ENCODE data around the gene KLK13.

DNA sequence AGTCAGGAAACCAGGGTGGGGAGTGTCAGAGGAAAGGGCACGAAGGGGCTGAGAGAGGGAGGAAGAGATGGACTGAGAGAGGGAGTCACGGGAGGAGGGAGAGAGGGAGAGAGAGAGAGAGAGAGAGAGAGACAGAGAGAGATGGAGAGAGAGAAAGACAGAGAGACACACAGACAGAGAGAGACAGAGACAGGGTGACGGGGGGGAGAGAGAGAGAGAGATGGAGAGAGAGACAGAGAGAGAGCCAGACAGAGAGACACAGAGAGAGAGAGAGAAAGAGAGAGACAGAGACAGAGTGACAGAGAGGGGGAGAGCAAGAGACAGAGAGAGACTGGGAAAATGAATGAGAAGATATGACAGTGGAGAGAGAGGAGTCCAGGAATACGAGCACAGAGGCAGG lies 18.3 kb upstream of the KLK13 start:
- TF ChIP-seq, protein P1, sequence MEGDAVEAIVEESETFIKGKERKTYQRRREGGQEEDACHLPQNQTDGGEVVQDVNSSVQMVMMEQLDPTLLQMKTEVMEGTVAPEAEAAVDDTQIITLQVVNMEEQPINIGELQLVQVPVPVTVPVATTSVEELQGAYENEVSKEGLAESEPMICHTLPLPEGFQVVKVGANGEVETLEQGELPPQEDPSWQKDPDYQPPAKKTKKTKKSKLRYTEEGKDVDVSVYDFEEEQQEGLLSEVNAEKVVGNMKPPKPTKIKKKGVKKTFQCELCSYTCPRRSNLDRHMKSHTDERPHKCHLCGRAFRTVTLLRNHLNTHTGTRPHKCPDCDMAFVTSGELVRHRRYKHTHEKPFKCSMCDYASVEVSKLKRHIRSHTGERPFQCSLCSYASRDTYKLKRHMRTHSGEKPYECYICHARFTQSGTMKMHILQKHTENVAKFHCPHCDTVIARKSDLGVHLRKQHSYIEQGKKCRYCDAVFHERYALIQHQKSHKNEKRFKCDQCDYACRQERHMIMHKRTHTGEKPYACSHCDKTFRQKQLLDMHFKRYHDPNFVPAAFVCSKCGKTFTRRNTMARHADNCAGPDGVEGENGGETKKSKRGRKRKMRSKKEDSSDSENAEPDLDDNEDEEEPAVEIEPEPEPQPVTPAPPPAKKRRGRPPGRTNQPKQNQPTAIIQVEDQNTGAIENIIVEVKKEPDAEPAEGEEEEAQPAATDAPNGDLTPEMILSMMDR (IDR thresholded peaks at IDR 0.05): no peak
- no peak for TF ChIP-seq POLR2A (IDR thresholded peaks at IDR 0.05)

Data from thyroid gland (tissue), 4 donors.